ENCODE results near the gene C1orf216. TPM values are rescaled to one million over a fixed set of nuclear protein-coding genes. Genes with fewer than 3 reads are reported as not detected.
"Not testable (repeated sequence)": the region's sequence is repeated elsewhere in the genome, so short reads cannot be mapped to it uniquely, and the experiment has no call there.

The C1orf216 gene
- total and polyA plus RNA-seq, 7 experiments from 2014 or later: 3.2 to 15.2 (median 4.6) TPM

DNA sequence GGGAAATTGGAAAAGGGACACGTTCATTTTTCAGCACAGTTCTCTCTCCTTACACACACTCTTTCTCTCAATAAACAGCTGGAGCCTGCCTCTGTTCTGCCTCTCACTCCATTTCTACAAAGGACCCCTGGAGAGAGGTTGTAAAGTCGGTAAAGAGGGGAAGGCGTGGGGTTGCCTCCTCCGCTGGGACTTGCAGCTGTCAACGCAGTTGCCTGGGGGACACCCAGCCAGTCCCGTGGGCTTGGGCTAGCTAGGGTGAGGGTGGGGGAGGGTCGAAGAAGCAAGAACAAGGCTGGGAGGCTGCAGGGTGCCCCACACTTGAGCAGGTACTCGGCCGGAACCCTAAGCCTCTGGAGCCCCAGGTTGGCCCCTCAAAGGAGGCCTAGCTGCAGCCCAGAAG lies 27.6 kb downstream of the C1orf216 start:
- H3K9me3 ChIP-seq (ENCODE audit: control insufficient read depth in 2 of 3, low read length in 3 of 3): no peaks in the 10 kb centered on the region
- CTCF ChIA-PET: no interaction called here
- peaks cover 0 to 36% (median 10%) of the 10 kb centered on the region in 5 donors for H3K27me3 Mint-ChIP-seq

DNA sequence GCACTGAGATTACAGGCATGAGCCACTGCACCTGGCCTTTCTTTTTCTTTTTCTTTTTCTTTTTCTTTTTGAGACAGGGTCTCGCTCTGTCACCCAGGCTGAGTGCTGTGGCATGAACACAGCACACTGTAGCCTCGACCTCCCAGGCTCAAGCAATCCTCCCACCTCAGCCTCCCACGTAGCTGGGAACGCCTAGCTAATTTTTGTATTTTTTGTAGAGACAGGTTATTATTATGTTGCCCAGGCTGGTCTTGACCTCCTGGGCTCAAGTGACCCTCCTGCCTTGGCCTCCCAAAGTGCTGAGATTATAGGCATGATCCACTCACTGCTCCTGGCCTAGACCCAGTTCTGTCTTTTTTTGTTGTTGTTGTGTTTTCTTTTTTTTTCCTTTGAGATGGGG lies 28.6 kb downstream of the C1orf216 start:
- CTCF ChIA-PET: interaction anchor here (1.0 kb wide), 1 partner anchor 11 kb away, joined by 3 read pairs; no protein-coding TSS in a partner anchor
- intact Hi-C loops (cut with micrococcal nuclease); H3K9me3 Mint-ChIP-seq; H3K4me3 ChIP-seq (ENCODE audit: low read length); H3K4me1 ChIP-seq (ENCODE audit: control insufficient read depth in 2 of 2, insufficient read depth in 2 of 2, low read length in 2 of 2); H3K4me3 Mint-ChIP-seq; ATAC-seq; H3K36me3 Mint-ChIP-seq; H3K27me3 ChIP-seq (ENCODE audit: control insufficient read depth in 2 of 2, insufficient read depth in 2 of 2, low read length in 2 of 2); POLR2A ChIA-PET; H3K27ac Mint-ChIP-seq; H3K27ac ChIP-seq (ENCODE audit: low read depth, low read length); DNase-seq; H3K36me3 ChIP-seq (ENCODE audit: control insufficient read depth in 2 of 3, insufficient read depth in 3 of 3, low read length in 3 of 3); H3K4me1 Mint-ChIP-seq; H3K9me3 ChIP-seq (ENCODE audit: control insufficient read depth in 2 of 3, low read length in 3 of 3): not testable (repeated sequence)
- H3K27me3 Mint-ChIP-seq: peaks cover 0 to 36% (median 3%) of the 10 kb centered on the region in 5 donors

More for the DNA sequence above, 27.6 kb downstream of the C1orf216 start:
- no peak for ATAC-seq
- H3K36me3 ChIP-seq (ENCODE audit: control insufficient read depth in 2 of 3, insufficient read depth in 3 of 3, low read length in 3 of 3): no peaks in the 10 kb centered on the region
- no peaks in the 10 kb centered on the region for H3K27me3 ChIP-seq (ENCODE audit: control insufficient read depth in 2 of 2, insufficient read depth in 2 of 2, low read length in 2 of 2)
- no peak overlapping the region for H3K4me3 ChIP-seq (ENCODE audit: low read length)
- H3K27ac ChIP-seq (ENCODE audit: low read depth, low read length): no peak overlapping the region
- Mint-ChIP-seq H3K9me3 (no peaks in the 10 kb centered on the region), H3K27ac (no peak overlapping the region), H3K4me1 (peaks cover 0 to 6% (median 0%) of the 10 kb centered on the region in 7 donors), H3K36me3 (no peaks in the 10 kb centered on the region), H3K4me3 (no peak overlapping the region)
- no peak for DNase-seq
- intact Hi-C loops (cut with micrococcal nuclease): no loop called here
- no peaks in the 10 kb centered on the region for H3K4me1 ChIP-seq (ENCODE audit: control insufficient read depth in 2 of 2, insufficient read depth in 2 of 2, low read length in 2 of 2)
- POLR2A ChIA-PET: no interaction called here

DNA sequence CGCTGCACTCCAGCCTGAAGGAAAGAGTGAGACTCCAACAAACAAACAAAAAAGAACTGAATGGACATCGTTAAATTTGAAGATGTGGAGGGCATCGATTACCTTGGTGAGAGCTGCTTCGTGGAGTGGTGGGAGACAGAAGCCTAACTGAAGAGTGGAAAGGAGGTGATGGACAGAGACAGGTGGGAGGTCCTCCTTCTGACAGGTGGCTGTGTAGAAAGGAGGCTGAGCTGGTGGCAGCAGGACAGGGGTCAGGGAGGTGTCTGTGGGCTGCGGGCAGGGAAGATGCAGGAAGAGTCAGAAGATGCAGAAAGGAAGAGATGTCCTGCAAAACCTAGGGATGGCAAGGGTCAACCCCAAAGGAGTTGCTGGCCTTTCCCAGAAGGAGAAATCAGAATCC lies 30.5 kb downstream of the C1orf216 start:
- Histone ChIP-seq H3K36me3 (ENCODE audit: control insufficient read depth in 2 of 3, insufficient read depth in 3 of 3, low read length in 3 of 3) (no peaks in the 10 kb centered on the region), H3K9me3 (ENCODE audit: control insufficient read depth in 2 of 3, low read length in 3 of 3) (no peaks in the 10 kb centered on the region), H3K4me3 (ENCODE audit: low read length) (no peak overlapping the region), H3K4me1 (ENCODE audit: control insufficient read depth in 2 of 2, insufficient read depth in 2 of 2, low read length in 2 of 2) (no peaks in the 10 kb centered on the region), H3K27ac (ENCODE audit: low read depth, low read length) (no peak overlapping the region), H3K27me3 (ENCODE audit: control insufficient read depth in 2 of 2, insufficient read depth in 2 of 2, low read length in 2 of 2) (no peaks in the 10 kb centered on the region)
- no peak overlapping the region for H3K4me3 Mint-ChIP-seq
- no peak overlapping the region for H3K27ac Mint-ChIP-seq
- H3K27me3 Mint-ChIP-seq: peaks cover 0 to 41% (median 5%) of the 10 kb centered on the region in 5 donors
- DNase-seq: no peak
- ATAC-seq: no peak
- no peaks in the 10 kb centered on the region for H3K36me3 Mint-ChIP-seq
- intact Hi-C loops (cut with micrococcal nuclease): no loop called here
- CTCF ChIA-PET: interaction anchor here (0.7 kb wide), 1 partner anchor 67 kb away, joined by 3 read pairs; no protein-coding TSS in a partner anchor
- no peaks in the 10 kb centered on the region for H3K9me3 Mint-ChIP-seq
- H3K4me1 Mint-ChIP-seq: peaks cover 0 to 6% (median 0%) of the 10 kb centered on the region in 7 donors
- POLR2A ChIA-PET: interaction anchor here (0.7 kb wide), 1 partner anchor 32 kb away, joined by 3 read pairs; no protein-coding TSS in a partner anchor

DNA sequence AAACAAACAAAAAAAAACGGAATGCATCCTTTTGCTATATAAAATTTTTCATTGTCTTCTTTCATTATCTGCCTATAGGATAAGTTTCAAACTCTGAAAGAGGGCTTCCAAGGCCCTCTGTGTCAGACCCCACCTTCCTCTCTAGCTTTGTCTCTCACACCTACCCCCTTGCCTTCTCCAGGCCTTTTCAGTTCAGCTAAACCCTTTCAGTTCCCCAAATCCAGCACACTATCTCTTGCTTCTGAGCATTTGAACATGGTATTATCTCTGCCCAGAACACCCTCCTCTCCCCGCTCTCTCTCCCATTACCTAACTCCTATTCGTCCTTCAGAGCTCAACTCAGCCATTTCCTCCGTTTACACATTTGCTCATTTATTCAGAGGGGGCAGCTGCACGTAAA lies 35.7 kb downstream of the C1orf216 start:
- no peak overlapping the region for H3K27ac ChIP-seq (ENCODE audit: low read depth, low read length)
- no peaks in the 10 kb centered on the region for H3K9me3 ChIP-seq (ENCODE audit: control insufficient read depth in 2 of 3, low read length in 3 of 3)
- no peak overlapping the region for H3K4me3 Mint-ChIP-seq
- no peak overlapping the region for H3K4me3 ChIP-seq (ENCODE audit: low read length)
- no peaks in the 10 kb centered on the region for H3K36me3 Mint-ChIP-seq
- no peak overlapping the region for H3K27ac Mint-ChIP-seq
- POLR2A ChIA-PET: no interaction called here
- H3K27me3 ChIP-seq (ENCODE audit: control insufficient read depth in 2 of 2, insufficient read depth in 2 of 2, low read length in 2 of 2): no peaks in the 10 kb centered on the region
- no peaks in the 10 kb centered on the region for H3K9me3 Mint-ChIP-seq
- H3K4me1 ChIP-seq (ENCODE audit: control insufficient read depth in 2 of 2, insufficient read depth in 2 of 2, low read length in 2 of 2): no peaks in the 10 kb centered on the region
- no peaks in the 10 kb centered on the region for H3K4me1 Mint-ChIP-seq
- CTCF ChIA-PET: no interaction called here
- H3K27me3 Mint-ChIP-seq: peaks cover 0 to 24% (median 5%) of the 10 kb centered on the region in 5 donors
- ATAC-seq (no peak), DNase-seq (no peak)
- intact Hi-C loops (cut with micrococcal nuclease): no loop called here
- H3K36me3 ChIP-seq (ENCODE audit: control insufficient read depth in 2 of 3, insufficient read depth in 3 of 3, low read length in 3 of 3): no peaks in the 10 kb centered on the region

DNA sequence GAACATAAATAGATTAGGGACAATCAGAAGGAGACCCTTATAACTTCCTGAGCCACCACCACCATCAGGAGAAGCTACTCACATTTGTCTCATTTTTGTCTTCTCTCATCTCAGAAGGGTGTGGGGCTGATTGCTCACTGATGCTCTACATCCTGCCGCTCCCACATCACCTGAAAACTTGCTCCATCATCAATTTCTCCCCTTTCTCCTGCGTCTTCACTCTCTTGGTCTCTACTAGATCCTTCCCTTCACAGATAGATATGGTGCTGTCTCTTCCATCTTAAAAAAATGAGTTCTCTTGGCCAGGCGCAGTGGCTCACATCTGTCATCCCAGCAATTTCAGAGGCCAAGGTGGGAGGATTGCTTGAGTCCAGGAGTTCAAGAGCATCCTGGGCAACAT lies 38.4 kb downstream of the C1orf216 start:
- Mint-ChIP-seq H3K9me3 (peaks cover 0 to 2% (median 0%) of the 10 kb centered on the region in 11 donors), H3K27me3 (peaks cover 0 to 17% (median 4%) of the 10 kb centered on the region in 5 donors), H3K4me3 (no peak overlapping the region), H3K4me1 (no peaks in the 10 kb centered on the region), H3K27ac (no peak overlapping the region), H3K36me3 (no peaks in the 10 kb centered on the region)
- POLR2A ChIA-PET: no interaction called here
- no peaks in the 10 kb centered on the region for H3K27me3 ChIP-seq (ENCODE audit: control insufficient read depth in 2 of 2, insufficient read depth in 2 of 2, low read length in 2 of 2)
- no peaks in the 10 kb centered on the region for H3K36me3 ChIP-seq (ENCODE audit: control insufficient read depth in 2 of 3, insufficient read depth in 3 of 3, low read length in 3 of 3)
- no peak overlapping the region for H3K27ac ChIP-seq (ENCODE audit: low read depth, low read length)
- H3K9me3 ChIP-seq (ENCODE audit: control insufficient read depth in 2 of 3, low read length in 3 of 3): no peaks in the 10 kb centered on the region
- CTCF ChIA-PET: no interaction called here
- no peak for DNase-seq
- H3K4me3 ChIP-seq (ENCODE audit: low read length): no peak overlapping the region
- no peaks in the 10 kb centered on the region for H3K4me1 ChIP-seq (ENCODE audit: control insufficient read depth in 2 of 2, insufficient read depth in 2 of 2, low read length in 2 of 2)
- no peak for ATAC-seq
- intact Hi-C loops (cut with micrococcal nuclease): no loop called here

DNA sequence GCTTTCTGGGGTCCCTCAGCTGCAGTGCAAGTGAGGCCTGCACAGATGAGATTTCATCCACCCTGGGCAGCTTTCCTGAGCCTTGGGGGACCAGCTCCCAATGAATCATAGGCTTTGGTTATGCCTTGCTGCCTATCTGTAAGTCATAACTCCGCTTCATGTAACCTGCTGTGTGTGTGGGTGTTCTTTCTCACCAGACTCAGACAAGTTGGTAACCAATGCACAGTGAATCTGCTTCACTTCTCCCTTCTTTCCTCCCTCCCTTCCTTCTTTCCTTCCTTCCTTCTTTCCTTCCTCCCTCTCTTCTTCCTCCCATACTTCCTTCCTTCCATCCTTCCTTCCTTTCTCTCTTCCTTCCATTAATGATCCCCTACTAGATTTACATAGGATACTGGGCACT lies 42.9 kb downstream of the C1orf216 start:
- Mint-ChIP-seq H3K27me3 (peaks cover 0 to 16% (median 10%) of the 10 kb centered on the region in 5 donors), H3K36me3 (no peaks in the 10 kb centered on the region), H3K27ac (no peak overlapping the region), H3K9me3 (peaks cover 0 to 2% (median 0%) of the 10 kb centered on the region in 11 donors), H3K4me1 (peaks cover 0 to 5% (median 0%) of the 10 kb centered on the region in 7 donors), H3K4me3 (no peak overlapping the region)
- no peaks in the 10 kb centered on the region for H3K4me1 ChIP-seq (ENCODE audit: control insufficient read depth in 2 of 2, insufficient read depth in 2 of 2, low read length in 2 of 2)
- ATAC-seq (no peak), DNase-seq (no peak)
- POLR2A ChIA-PET: no interaction called here
- no peak overlapping the region for H3K27ac ChIP-seq (ENCODE audit: low read depth, low read length)
- CTCF ChIA-PET: interaction anchor here (1.3 kb wide), 1 partner anchor 9 kb away, joined by 3 read pairs; no protein-coding TSS in a partner anchor
- H3K36me3 ChIP-seq (ENCODE audit: control insufficient read depth in 2 of 3, insufficient read depth in 3 of 3, low read length in 3 of 3): no peaks in the 10 kb centered on the region
- no peak overlapping the region for H3K4me3 ChIP-seq (ENCODE audit: low read length)
- intact Hi-C loops (cut with micrococcal nuclease): no loop called here
- H3K9me3 ChIP-seq (ENCODE audit: control insufficient read depth in 2 of 3, low read length in 3 of 3): no peaks in the 10 kb centered on the region
- H3K27me3 ChIP-seq (ENCODE audit: control insufficient read depth in 2 of 2, insufficient read depth in 2 of 2, low read length in 2 of 2): no peaks in the 10 kb centered on the region

DNA sequence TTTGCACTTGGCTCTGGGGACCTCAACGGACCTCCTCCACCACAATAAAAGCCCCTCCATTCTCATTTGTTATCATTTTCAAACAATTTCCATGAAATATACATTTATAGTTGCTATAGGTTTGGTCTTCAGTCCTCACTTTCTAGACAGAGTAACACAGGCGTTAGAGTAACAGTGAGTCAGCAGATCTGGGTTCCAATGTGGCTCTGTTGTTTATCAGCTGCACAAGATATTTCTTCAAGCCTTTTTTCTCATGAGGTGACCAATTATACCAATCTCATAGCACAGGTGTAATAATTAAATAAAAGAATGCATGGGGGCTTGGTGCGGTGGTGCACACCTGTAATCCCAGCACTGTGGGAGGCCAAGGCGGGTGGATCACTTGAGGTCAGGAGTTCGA lies 44.6 kb downstream of the C1orf216 start:
- POLR2A ChIA-PET: no interaction called here

More for the DNA sequence above, 44.6 kb downstream of the C1orf216 start:
- Mint-ChIP-seq H3K27me3 (peaks cover 0 to 21% (median 9%) of the 10 kb centered on the region in 5 donors), H3K9me3 (peaks cover 0 to 2% (median 0%) of the 10 kb centered on the region in 11 donors), H3K4me3 (no peak overlapping the region), H3K36me3 (no peaks in the 10 kb centered on the region), H3K27ac (no peak overlapping the region), H3K4me1 (peaks cover 0 to 5% (median 0%) of the 10 kb centered on the region in 7 donors)
- Histone ChIP-seq H3K4me1 (ENCODE audit: control insufficient read depth in 2 of 2, insufficient read depth in 2 of 2, low read length in 2 of 2) (no peaks in the 10 kb centered on the region), H3K9me3 (ENCODE audit: control insufficient read depth in 2 of 3, low read length in 3 of 3) (no peaks in the 10 kb centered on the region), H3K27ac (ENCODE audit: low read depth, low read length) (no peak overlapping the region), H3K36me3 (ENCODE audit: control insufficient read depth in 2 of 3, insufficient read depth in 3 of 3, low read length in 3 of 3) (no peaks in the 10 kb centered on the region), H3K4me3 (ENCODE audit: low read length) (no peak overlapping the region), H3K27me3 (ENCODE audit: control insufficient read depth in 2 of 2, insufficient read depth in 2 of 2, low read length in 2 of 2) (no peaks in the 10 kb centered on the region)
- intact Hi-C loops (cut with micrococcal nuclease): no loop called here
- CTCF ChIA-PET: no interaction called here
- DNase-seq: no peak
- ATAC-seq: no peak

All from naive thymus-derived CD4-positive, alpha-beta T cell (primary cell).